Astrocyte (in vitro differentiated cells and primary cell): ENCODE results near the gene PRKG1.

ENCODE experiments used
- CTCF ChIP-seq: IDR thresholded peaks from 2 replicates; pipeline ENCODE4 v1.5.1; 2011; ENCODE audit warnings: low read depth, mild to moderate bottlenecking, inconsistent platforms, low read length, moderate library complexity; ENCODE audit not compliant: insufficient read depth
- EZH2 ChIP-seq: IDR thresholded peaks from 2 replicates; pipeline ENCODE4 v1.6.1; 2012; ENCODE audit warnings: mild to moderate bottlenecking, low read length, inconsistent platforms; ENCODE audit not compliant: insufficient read depth

GRCh38 chr10:51892313-51892712 lies 818.0 kb downstream of the PRKG1 start:
- TF ChIP-seq EZH2 = no peak
- no peak for TF ChIP-seq CTCF
